ENCODE results near the gene GNAI1. TPM values are rescaled to one million over a fixed set of nuclear protein-coding genes. Genes with fewer than 3 reads are reported as not detected.

The GNAI1 gene
- total RNA-seq, 2 donors from 2014 or later, result 21.5 to 27.0 TPM

- H3K4me1 ChIP-seq (ENCODE audit: control insufficient read depth, insufficient read depth, low read length), result no peaks in the 10 kb centered on the region
- WGBS, 2 experiments (ENCODE audit: insufficient coverage in 1 of 2, insufficient read length in 1 of 2), result 74 to 75% methylated on average over 4 of the region's 4 CpGs
- peaks cover 25% of the 10 kb centered on the region for H3K4me1 Mint-ChIP-seq
Observed at GRCh38 chr7:80184693-80185092, 50.1 kb downstream of the GNAI1 start.

GRCh38 chr7:80185571-80185970, 50.9 kb downstream of the GNAI1 start:
- no peak overlapping the region for H3K4me3 Mint-ChIP-seq
- no peaks in the 10 kb centered on the region for H3K4me1 ChIP-seq (ENCODE audit: control insufficient read depth, insufficient read depth, low read length)
- no peak overlapping the region for H3K4me3 ChIP-seq (ENCODE audit: low read length)
- no peaks in the 10 kb centered on the region for H3K36me3 Mint-ChIP-seq (ENCODE audit: low read depth)
- no peak for TF ChIP-seq CTCF (conservative IDR thresholded peaks at IDR 0.05)
- H3K27ac Mint-ChIP-seq, result no peak overlapping the region
- H3K4me1 Mint-ChIP-seq, result peaks cover 25% of the 10 kb centered on the region
- 93 to 96% methylated on average over 5 to 7 of the region's 7 CpGs for WGBS, 2 experiments (ENCODE audit: insufficient coverage in 1 of 2, insufficient read length in 1 of 2)
- no peaks in the 10 kb centered on the region for H3K9me3 Mint-ChIP-seq
- H3K9me3 ChIP-seq (ENCODE audit: control insufficient read depth, low read length), result no peaks in the 10 kb centered on the region
- DNase-seq, result no peak
- no peaks in the 10 kb centered on the region for H3K27me3 Mint-ChIP-seq (ENCODE audit: insufficient read depth)
- H3K27me3 ChIP-seq (ENCODE audit: control insufficient read depth, insufficient read depth, low read length, poor library complexity, severe bottlenecking), result no peaks in the 10 kb centered on the region
- H3K27ac ChIP-seq (ENCODE audit: low read depth, low read length), result no peak overlapping the region
- no peak overlapping the region for H3K9ac ChIP-seq (ENCODE audit: extremely low read depth, low read length, poor library complexity, severe bottlenecking)
- no peaks in the 10 kb centered on the region for H3K36me3 ChIP-seq (ENCODE audit: control insufficient read depth, insufficient read depth, low read length)

More at GRCh38 chr7:80184693-80185092, 50.1 kb downstream of the GNAI1 start:
- no peaks in the 10 kb centered on the region for H3K36me3 Mint-ChIP-seq (ENCODE audit: low read depth)
- H3K9me3 ChIP-seq (ENCODE audit: control insufficient read depth, low read length), result no peaks in the 10 kb centered on the region
- H3K9me3 Mint-ChIP-seq, result no peaks in the 10 kb centered on the region
- DNase-seq, result no peak
- no peaks in the 10 kb centered on the region for H3K36me3 ChIP-seq (ENCODE audit: control insufficient read depth, insufficient read depth, low read length)
- no peak overlapping the region for H3K4me3 Mint-ChIP-seq
- H3K27ac Mint-ChIP-seq, result no peak overlapping the region
- H3K4me3 ChIP-seq (ENCODE audit: low read length), result no peak overlapping the region
- no peak overlapping the region for H3K9ac ChIP-seq (ENCODE audit: extremely low read depth, low read length, poor library complexity, severe bottlenecking)
- TF ChIP-seq CTCF (conservative IDR thresholded peaks at IDR 0.05), result no peak
- H3K27me3 Mint-ChIP-seq (ENCODE audit: insufficient read depth), result no peaks in the 10 kb centered on the region
- H3K27ac ChIP-seq (ENCODE audit: low read depth, low read length), result no peak overlapping the region
- no peaks in the 10 kb centered on the region for H3K27me3 ChIP-seq (ENCODE audit: control insufficient read depth, insufficient read depth, low read length, poor library complexity, severe bottlenecking)

- Mint-ChIP-seq H3K9me3 (no peaks in the 10 kb centered on the region), H3K4me1 (peaks cover 25% of the 10 kb centered on the region), H3K36me3 (ENCODE audit: low read depth) (no peaks in the 10 kb centered on the region), H3K4me3 (no peak overlapping the region), H3K27ac (no peak overlapping the region), H3K27me3 (ENCODE audit: insufficient read depth) (no peaks in the 10 kb centered on the region)
- no peak for DNase-seq
- no peak overlapping the region for H3K4me3 ChIP-seq (ENCODE audit: low read length)
- H3K27me3 ChIP-seq (ENCODE audit: control insufficient read depth, insufficient read depth, low read length, poor library complexity, severe bottlenecking), result no peaks in the 10 kb centered on the region
- H3K9ac ChIP-seq (ENCODE audit: extremely low read depth, low read length, poor library complexity, severe bottlenecking), result no peak overlapping the region
- no peaks in the 10 kb centered on the region for H3K9me3 ChIP-seq (ENCODE audit: control insufficient read depth, low read length)
- H3K4me1 ChIP-seq (ENCODE audit: control insufficient read depth, insufficient read depth, low read length), result no peaks in the 10 kb centered on the region
- H3K27ac ChIP-seq (ENCODE audit: low read depth, low read length), result no peak overlapping the region
- no peak for TF ChIP-seq CTCF (conservative IDR thresholded peaks at IDR 0.05)
- H3K36me3 ChIP-seq (ENCODE audit: control insufficient read depth, insufficient read depth, low read length), result no peaks in the 10 kb centered on the region
Observed at GRCh38 chr7:80186721-80187120, 52.1 kb downstream of the GNAI1 start.
